Measurements from ENCODE around the gene ADAMTSL3.

GRCh38 chr15:83913034-83913632 is 259.2 kb downstream of the ADAMTSL3 start:
- no peak for TF ChIP-seq CTCF (IDR thresholded peaks at IDR 0.05)
- TF ChIP-seq POLR2A (IDR thresholded peaks at IDR 0.05) = no peak

Measured in heart left ventricle (tissue), 13 donors.